ENCODE measurements around the gene PUSL1. TPM values are rescaled to one million over a fixed set of nuclear protein-coding genes. Genes with fewer than 3 reads are reported as not detected.
"Not testable (repeated sequence)": the region's sequence is repeated elsewhere in the genome, so short reads cannot be mapped to it uniquely, and the experiment has no call there.

The PUSL1 gene
- total RNA-seq, 1 experiment from 2014 or later = 132 TPM

- Histone ChIP-seq H3K9ac (ENCODE audit: low read length) (no peak overlapping the region), H3K36me3 (ENCODE audit: low read depth, low read length) (peaks cover 43% of the 10 kb centered on the region), H3K27me3 (ENCODE audit: low read length) (no peaks in the 10 kb centered on the region), H4K20me1 (ENCODE audit: low read length) (peaks cover 7% of the 10 kb centered on the region; the same call in 1 of the 2 replicates), H3K9me3 (ENCODE audit: low read length) (no peaks in the 10 kb centered on the region), H3K27ac (ENCODE audit: low read length) (no peak overlapping the region), H3K9me2 (replicated peaks; ENCODE audit: low read length) (no peaks in the 10 kb centered on the region), H3K4me2 (ENCODE audit: low read length) (no peak overlapping the region), H2AFZ (ENCODE audit: low read length) (no peak overlapping the region), H3K79me2 (ENCODE audit: low read length) (peaks cover 60% of the 10 kb centered on the region), H3K4me3 (ENCODE audit: low read length) (no peak overlapping the region), H3K4me1 (ENCODE audit: insufficient read depth, low read length) (peaks cover 31% of the 10 kb centered on the region), H3F3A (ENCODE audit: low read length, unreplicated experiment) (peaks cover 9% of the 10 kb centered on the region)
- BruUV-seq (replicated peaks) = no TSS peak
- ChIA-PET CTCF (no interaction called here), POLR2A (ENCODE audit: unreplicated experiment) (no interaction called here)
- ATAC-seq (no peak), DNase-seq (no peak)
- intact Hi-C loops (cut with micrococcal nuclease) = no loop called here
- TF ChIP-seq, protein P1, sequence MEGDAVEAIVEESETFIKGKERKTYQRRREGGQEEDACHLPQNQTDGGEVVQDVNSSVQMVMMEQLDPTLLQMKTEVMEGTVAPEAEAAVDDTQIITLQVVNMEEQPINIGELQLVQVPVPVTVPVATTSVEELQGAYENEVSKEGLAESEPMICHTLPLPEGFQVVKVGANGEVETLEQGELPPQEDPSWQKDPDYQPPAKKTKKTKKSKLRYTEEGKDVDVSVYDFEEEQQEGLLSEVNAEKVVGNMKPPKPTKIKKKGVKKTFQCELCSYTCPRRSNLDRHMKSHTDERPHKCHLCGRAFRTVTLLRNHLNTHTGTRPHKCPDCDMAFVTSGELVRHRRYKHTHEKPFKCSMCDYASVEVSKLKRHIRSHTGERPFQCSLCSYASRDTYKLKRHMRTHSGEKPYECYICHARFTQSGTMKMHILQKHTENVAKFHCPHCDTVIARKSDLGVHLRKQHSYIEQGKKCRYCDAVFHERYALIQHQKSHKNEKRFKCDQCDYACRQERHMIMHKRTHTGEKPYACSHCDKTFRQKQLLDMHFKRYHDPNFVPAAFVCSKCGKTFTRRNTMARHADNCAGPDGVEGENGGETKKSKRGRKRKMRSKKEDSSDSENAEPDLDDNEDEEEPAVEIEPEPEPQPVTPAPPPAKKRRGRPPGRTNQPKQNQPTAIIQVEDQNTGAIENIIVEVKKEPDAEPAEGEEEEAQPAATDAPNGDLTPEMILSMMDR (conservative IDR thresholded peaks at IDR 0.05; ENCODE audit: low read depth, low read length) = no peak
- TF ChIP-seq EZH2 (IDR thresholded peaks at IDR 0.05; ENCODE audit: low read length, unreplicated experiment) (no peak), EZH2phosphoT487 (IDR thresholded peaks at IDR 0.05; ENCODE audit: borderline replicate concordance, low read length) (no peak)
These were observed 5.8 kb downstream of the PUSL1 start for GRCh38 chr1:1314237-1314586.

DNA sequence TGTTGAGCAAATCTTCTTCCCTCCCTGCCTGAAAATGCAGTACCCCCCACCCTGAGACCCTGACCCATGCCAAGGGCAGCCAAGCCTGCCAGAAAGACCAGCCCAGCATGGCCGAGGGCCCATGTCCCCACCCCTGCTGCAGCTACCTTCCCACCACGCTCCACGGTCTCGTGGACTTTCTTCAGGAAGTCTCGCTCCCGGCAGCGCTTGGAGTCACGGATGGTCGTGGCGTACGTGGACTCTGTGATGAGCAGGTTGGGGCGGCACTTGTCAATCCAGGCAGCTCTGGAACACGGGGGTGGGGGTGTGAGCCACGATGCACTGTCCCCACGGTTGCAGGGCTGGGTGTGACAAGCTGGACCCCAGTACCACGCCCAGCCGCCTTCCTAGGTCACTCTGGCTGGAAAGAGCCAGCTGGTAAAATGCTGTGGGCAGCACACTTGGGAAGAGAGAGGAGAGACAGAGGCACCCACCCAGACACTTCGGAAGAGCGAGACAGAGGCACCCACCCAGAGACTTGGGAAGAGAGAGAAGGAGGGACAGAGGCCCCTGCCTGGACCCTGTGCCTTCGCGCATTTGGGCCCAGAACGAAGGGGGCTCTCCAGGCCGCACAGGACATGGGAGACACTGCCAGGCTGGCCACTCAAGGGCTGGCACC is 6.4 kb downstream of the PUSL1 start:
- Histone ChIP-seq H3K27me3 (ENCODE audit: low read length) (no peaks in the 10 kb centered on the region), H3F3A (ENCODE audit: low read length, unreplicated experiment) (peaks cover 9% of the 10 kb centered on the region), H3K79me2 (ENCODE audit: low read length) (peaks cover 60% of the 10 kb centered on the region), H4K20me1 (ENCODE audit: low read length) (peaks cover 7% of the 10 kb centered on the region; the same call in 1 of the 2 replicates), H3K4me1 (ENCODE audit: insufficient read depth, low read length) (peaks cover 32% of the 10 kb centered on the region), H3K9me3 (ENCODE audit: low read length) (no peaks in the 10 kb centered on the region), H2AFZ (ENCODE audit: low read length) (no peak overlapping the region), H3K9me2 (replicated peaks; ENCODE audit: low read length) (no peaks in the 10 kb centered on the region), H3K9ac (ENCODE audit: low read length) (no peak overlapping the region), H3K36me3 (ENCODE audit: low read depth, low read length) (peaks cover 48% of the 10 kb centered on the region), H3K4me3 (ENCODE audit: low read length) (no peak overlapping the region), H3K27ac (ENCODE audit: low read length) (no peak overlapping the region), H3K4me2 (ENCODE audit: low read length) (no peak overlapping the region)
- intact Hi-C loops (cut with micrococcal nuclease) = no loop called here
- BruUV-seq (replicated peaks) = no TSS peak
- TF ChIP-seq, protein P1 (conservative IDR thresholded peaks at IDR 0.05; ENCODE audit: low read depth, low read length) = no peak
- TF ChIP-seq EZH2phosphoT487 (IDR thresholded peaks at IDR 0.05; ENCODE audit: borderline replicate concordance, low read length) (no peak), EZH2 (IDR thresholded peaks at IDR 0.05; ENCODE audit: low read length, unreplicated experiment) (no peak)
- POLR2A ChIA-PET (ENCODE audit: unreplicated experiment) = no interaction called here
- ATAC-seq (no peak), DNase-seq (no peak)
- CTCF ChIA-PET = no interaction called here

- H3K9me3 ChIP-seq (ENCODE audit: low read length) = no peaks in the 10 kb centered on the region
- no peaks in the 10 kb centered on the region for H3K9me2 ChIP-seq (replicated peaks; ENCODE audit: low read length)
- ATAC-seq (no peak), DNase-seq (no peak)
- no TSS peak for BruUV-seq (replicated peaks)
- peaks cover 54% of the 10 kb centered on the region for H3K36me3 ChIP-seq (ENCODE audit: low read depth, low read length)
- ChIA-PET POLR2A (ENCODE audit: unreplicated experiment) (no interaction called here), CTCF (no interaction called here)
- H3K27me3 ChIP-seq (ENCODE audit: low read length) = no peaks in the 10 kb centered on the region
- H4K20me1 ChIP-seq (ENCODE audit: low read length) = 0 out of 2 replicates have a peak, but pooled peaks cover 3% of the 10 kb centered on the region
- H3K9ac ChIP-seq (ENCODE audit: low read length) = no peak overlapping the region
- H3K4me2 ChIP-seq (ENCODE audit: low read length) = no peak overlapping the region
- no peak overlapping the region for H3K27ac ChIP-seq (ENCODE audit: low read length)
- TF ChIP-seq EZH2 (IDR thresholded peaks at IDR 0.05; ENCODE audit: low read length, unreplicated experiment) (no peak), EZH2phosphoT487 (IDR thresholded peaks at IDR 0.05; ENCODE audit: borderline replicate concordance, low read length) (no peak)
- TF ChIP-seq, protein P1 (conservative IDR thresholded peaks at IDR 0.05; ENCODE audit: low read depth, low read length) = no peak
- intact Hi-C loops (cut with micrococcal nuclease) = no loop called here
- H3F3A ChIP-seq (ENCODE audit: low read length, unreplicated experiment) = peaks cover 9% of the 10 kb centered on the region
- peaks cover 60% of the 10 kb centered on the region for H3K79me2 ChIP-seq (ENCODE audit: low read length)
- peaks cover 30% of the 10 kb centered on the region for H3K4me1 ChIP-seq (ENCODE audit: insufficient read depth, low read length)
- H2AFZ ChIP-seq (ENCODE audit: low read length) = no peak overlapping the region
- no peak overlapping the region for H3K4me3 ChIP-seq (ENCODE audit: low read length)
These were observed 7.1 kb downstream of the PUSL1 start for GRCh38 chr1:1315435-1315954.

GRCh38 chr1:1316199-1316598 is 7.8 kb downstream of the PUSL1 start:
- H3K36me3 ChIP-seq (ENCODE audit: low read depth, low read length) = peaks cover 54% of the 10 kb centered on the region
- H3K4me2 ChIP-seq (ENCODE audit: low read length); H3K9ac ChIP-seq (ENCODE audit: low read length); H3F3A ChIP-seq (ENCODE audit: low read length, unreplicated experiment); H4K20me1 ChIP-seq (ENCODE audit: low read length); H3K9me2 ChIP-seq (replicated peaks; ENCODE audit: low read length); BruUV-seq (replicated peaks); H2AFZ ChIP-seq (ENCODE audit: low read length); H3K9me3 ChIP-seq (ENCODE audit: low read length); ATAC-seq; H3K27ac ChIP-seq (ENCODE audit: low read length); CTCF ChIA-PET; H3K4me3 ChIP-seq (ENCODE audit: low read length); H3K27me3 ChIP-seq (ENCODE audit: low read length); DNase-seq; POLR2A ChIA-PET (ENCODE audit: unreplicated experiment); intact Hi-C loops (cut with micrococcal nuclease): not testable (repeated sequence)
- H3K79me2 ChIP-seq (ENCODE audit: low read length) = peaks cover 60% of the 10 kb centered on the region
- H3K4me1 ChIP-seq (ENCODE audit: insufficient read depth, low read length) = peaks cover 30% of the 10 kb centered on the region

Data from PC-3 (cell line).